HepG2 (cell line): Measurements from ENCODE around the gene UTS2R. TPM values are rescaled to one million over a fixed set of nuclear protein-coding genes. Genes with fewer than 3 reads are reported as not detected.
A peak's percentile ranks its signal among the peaks of the same experiment; 100 is the strongest.

Source experiments
- BCL3 ChIP-seq: sonication (generic); formaldehyde crosslinking; IDR thresholded peaks from 2 replicates; pipeline ENCODE4 v1.5.1; 2020; ENCODE audit warnings: mild to moderate bottlenecking, missing genetic modification reagents, moderate library complexity
- ERF ChIP-seq: IDR thresholded peaks from 2 replicates; pipeline ENCODE4 v1.6.1; 2018; ENCODE audit warnings: missing biosample characterization, missing genetic modification reagents
- GATAD2A ChIP-seq: IDR thresholded peaks from 2 replicates; pipeline ENCODE4 v1.6.1; 2016
- IKZF5 ChIP-seq: IDR thresholded peaks from 2 replicates; pipeline ENCODE4 v1.6.1; 2018; ENCODE audit warnings: missing genetic modification reagents, mild to moderate bottlenecking, missing compliant biosample characterization
- KDM1A ChIP-seq: IDR thresholded peaks from 2 replicates; pipeline ENCODE4 v1.6.1; 2016; ENCODE audit warnings: missing compliant biosample characterization
- MAX ChIP-seq: IDR thresholded peaks from 2 replicates; pipeline ENCODE4 v1.6.1; 2012; ENCODE audit warnings: inconsistent platforms
- NFKB2 ChIP-seq: sonication (generic); formaldehyde crosslinking; IDR thresholded peaks from 2 replicates; pipeline ENCODE4 v1.4.0; 2020; ENCODE audit warnings: missing genetic modification reagents, borderline replicate concordance
- NR2C2 ChIP-seq: sonication (generic); formaldehyde crosslinking; IDR thresholded peaks from 2 replicates; pipeline ENCODE4 v1.4.0; 2020; ENCODE audit warnings: missing genetic modification reagents, mild to moderate bottlenecking, moderate library complexity, borderline replicate concordance
- NR2F2 ChIP-seq: IDR thresholded peaks from 2 replicates; pipeline ENCODE4 v1.6.1; 2012; ENCODE audit warnings: low read depth, inconsistent platforms, borderline replicate concordance
- PCBP1 ChIP-seq: fragments of 200-400 bp; formaldehyde crosslinking; IDR thresholded peaks from 2 replicates; pipeline ENCODE4 v1.6.1; 2017; ENCODE audit warnings: mild to moderate bottlenecking, low read depth, low read length, borderline replicate concordance
- PHF21A ChIP-seq: sonication (generic); formaldehyde crosslinking; IDR thresholded peaks from 2 replicates; pipeline ENCODE4 v1.5.0; 2020; ENCODE audit warnings: mild to moderate bottlenecking, missing genetic modification reagents
- PITX1 ChIP-seq: sonication (generic); formaldehyde crosslinking; IDR thresholded peaks from 2 replicates; pipeline ENCODE4 v1.5.1; 2020; ENCODE audit warnings: mild to moderate bottlenecking, missing genetic modification reagents
- RARA ChIP-seq: IDR thresholded peaks from 2 replicates; pipeline ENCODE4 v1.6.1; 2016; ENCODE audit warnings: missing genetic modification reagents, missing compliant biosample characterization
- RCOR2 ChIP-seq: IDR thresholded peaks from 2 replicates; pipeline ENCODE4 v1.6.1; 2016; ENCODE audit warnings: missing biosample characterization, missing genetic modification reagents
- SOX6 ChIP-seq, 2 experiments: fragments of 450-650 bp in 1 of 2; sonication (generic) in 1 of 2; formaldehyde crosslinking in 1 of 2; IDR thresholded peaks; 2 replicates each; pipeline versions ENCODE4 v1.4.0 to v1.6.1; 2017 to 2020; ENCODE audit warnings: antibody characterized with exemption in 1 of 2, mild to moderate bottlenecking in 1 of 2, missing genetic modification reagents in 1 of 2
- SSRP1 ChIP-seq: IDR thresholded peaks from 2 replicates; pipeline ENCODE4 v1.6.1; 2016; ENCODE audit warnings: control low read depth
- XRCC5 ChIP-seq: fragments of 200-400 bp; formaldehyde crosslinking; optimal IDR thresholded peaks from 2 replicates; pipeline ENCODE3; 2017; ENCODE audit warnings: mild to moderate bottlenecking, low read length
- polyA plus RNA-seq, 8 experiments: library from polyadenylated mRNA; depleted of rRNA in 3 of 8; stranded (reverse) in 7 of 8; unstranded in 1 of 8; fragments of >200 nt; fragmentation: Illumina TruSeq in 4 of 8; extraction: Trizol in 4 of 8; gene quantifications; 2 replicates each; pipeline versions ENCODE4 v1.2.1 to v1.2.3, GENCODE V29; 2011 to 2016; ENCODE audit warnings: low read depth in 4 of 8, missing spikeins in 1 of 8, mixed read lengths in 1 of 8; ENCODE audit not compliant: insufficient read depth in 1 of 8
- total RNA-seq, 5 experiments: library from RNA; depleted of rRNA; stranded (reverse); fragments of >200 nt; fragmentation: Illumina TruSeq; extraction: Trizol; gene quantifications; 2 replicates each; pipeline ENCODE4 v1.2.3, GENCODE V29; 2016; ENCODE audit warnings: low read depth in 1 of 5
- TF ChIP-seq, protein P1 (sequence below), 2 experiments: IDR thresholded peaks; 2 replicates each; pipeline ENCODE4 v1.6.1; 2011 to 2012; ENCODE audit warnings: low read length in 2 of 2, borderline replicate concordance in 1 of 2, low read depth in 1 of 2, mild to moderate bottlenecking in 1 of 2, moderate library complexity in 1 of 2
- TF ChIP-seq, protein P2 (sequence below): IDR thresholded peaks from 2 replicates; pipeline ENCODE4 v1.6.1; 2018; ENCODE audit warnings: missing genetic modification reagents

Gene UTS2R
- total and polyA plus RNA-seq, 2 of the 13 experiments (the other 11 are each of a cell fraction or from before 2014, with no cell fraction given): 0.13 to 0.15 TPM

DNA sequence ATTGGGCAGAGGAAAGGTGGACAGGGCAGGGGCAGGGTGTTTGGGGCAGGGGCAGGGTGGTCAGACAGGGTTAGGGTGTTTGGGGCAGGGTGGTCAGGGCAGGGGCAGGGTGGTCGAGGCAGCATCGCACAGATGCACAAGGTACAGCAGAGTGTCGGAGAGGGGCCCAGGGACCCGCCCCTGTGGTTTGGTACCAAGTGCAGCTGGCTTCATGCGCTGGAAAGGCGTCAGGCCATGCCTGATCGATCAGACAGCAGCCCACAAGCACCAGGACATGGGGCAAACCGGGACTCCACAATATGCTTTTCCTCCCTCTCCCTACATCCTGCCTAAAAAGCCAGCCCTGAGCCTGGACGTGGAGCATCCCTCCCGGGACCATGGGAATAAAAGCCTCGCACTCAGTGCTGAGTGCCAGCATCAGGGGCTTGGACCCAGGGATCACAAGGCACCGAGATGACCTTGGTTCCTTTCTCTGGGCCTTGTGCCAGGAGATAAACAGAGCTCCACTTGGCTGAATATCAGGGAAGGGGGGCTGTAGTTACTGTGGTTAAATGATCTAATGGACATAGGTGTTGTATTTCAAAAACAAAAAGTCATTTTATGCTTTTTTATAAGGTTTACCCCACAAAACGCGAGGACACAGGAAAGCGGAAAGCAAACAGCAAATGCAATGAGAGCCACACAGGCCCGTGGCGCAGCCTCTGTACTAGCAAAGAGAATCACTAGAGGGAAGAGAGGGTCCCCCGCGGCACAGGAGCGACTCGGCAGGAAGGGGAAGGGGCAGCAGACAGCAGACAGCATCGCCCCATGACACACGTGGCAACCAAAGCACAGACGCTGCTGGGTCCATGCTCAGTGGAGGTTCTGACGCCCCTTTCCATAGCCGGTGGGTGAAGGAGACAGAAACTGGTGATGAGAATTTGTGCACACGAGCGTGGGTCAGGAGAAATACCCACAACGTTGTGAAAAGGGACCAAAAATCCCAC lies 41.3 kb downstream of the UTS2R start (continued):
- TF ChIP-seq KDM1A (CRISPR knock-in tag): 0 out of 2 replicates have a peak, but pooled peaks have one; percentile 23
- peak; percentile 59; the same call in 1 of the 2 replicates for TF ChIP-seq RARA
- 0 out of 2 replicates have a peak, but pooled peaks have one; percentile 28 for TF ChIP-seq NFKB2 (CRISPR knock-in tag)
- peak; percentile 64 for TF ChIP-seq XRCC5
- TF ChIP-seq, protein P1, sequence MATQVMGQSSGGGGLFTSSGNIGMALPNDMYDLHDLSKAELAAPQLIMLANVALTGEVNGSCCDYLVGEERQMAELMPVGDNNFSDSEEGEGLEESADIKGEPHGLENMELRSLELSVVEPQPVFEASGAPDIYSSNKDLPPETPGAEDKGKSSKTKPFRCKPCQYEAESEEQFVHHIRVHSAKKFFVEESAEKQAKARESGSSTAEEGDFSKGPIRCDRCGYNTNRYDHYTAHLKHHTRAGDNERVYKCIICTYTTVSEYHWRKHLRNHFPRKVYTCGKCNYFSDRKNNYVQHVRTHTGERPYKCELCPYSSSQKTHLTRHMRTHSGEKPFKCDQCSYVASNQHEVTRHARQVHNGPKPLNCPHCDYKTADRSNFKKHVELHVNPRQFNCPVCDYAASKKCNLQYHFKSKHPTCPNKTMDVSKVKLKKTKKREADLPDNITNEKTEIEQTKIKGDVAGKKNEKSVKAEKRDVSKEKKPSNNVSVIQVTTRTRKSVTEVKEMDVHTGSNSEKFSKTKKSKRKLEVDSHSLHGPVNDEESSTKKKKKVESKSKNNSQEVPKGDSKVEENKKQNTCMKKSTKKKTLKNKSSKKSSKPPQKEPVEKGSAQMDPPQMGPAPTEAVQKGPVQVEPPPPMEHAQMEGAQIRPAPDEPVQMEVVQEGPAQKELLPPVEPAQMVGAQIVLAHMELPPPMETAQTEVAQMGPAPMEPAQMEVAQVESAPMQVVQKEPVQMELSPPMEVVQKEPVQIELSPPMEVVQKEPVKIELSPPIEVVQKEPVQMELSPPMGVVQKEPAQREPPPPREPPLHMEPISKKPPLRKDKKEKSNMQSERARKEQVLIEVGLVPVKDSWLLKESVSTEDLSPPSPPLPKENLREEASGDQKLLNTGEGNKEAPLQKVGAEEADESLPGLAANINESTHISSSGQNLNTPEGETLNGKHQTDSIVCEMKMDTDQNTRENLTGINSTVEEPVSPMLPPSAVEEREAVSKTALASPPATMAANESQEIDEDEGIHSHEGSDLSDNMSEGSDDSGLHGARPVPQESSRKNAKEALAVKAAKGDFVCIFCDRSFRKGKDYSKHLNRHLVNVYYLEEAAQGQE (IDR thresholded peaks at IDR 0.05; ENCODE audit: borderline replicate concordance in 1 of 2, low read depth in 1 of 2, low read length in 2 of 2): no peak
- 0 out of 2 replicates have a peak, but pooled peaks have one; percentile 25 for TF ChIP-seq NR2F2
- peak; percentile 57; the same call in 1 of the 2 replicates for TF ChIP-seq PHF21A (CRISPR knock-in tag)
- peak; percentile 28; the same call in 1 of the 2 replicates for TF ChIP-seq NR2C2 (CRISPR knock-in tag)
- peak; percentile 44; the same call in 1 of the 2 replicates for TF ChIP-seq MAX
- TF ChIP-seq, protein P2, sequence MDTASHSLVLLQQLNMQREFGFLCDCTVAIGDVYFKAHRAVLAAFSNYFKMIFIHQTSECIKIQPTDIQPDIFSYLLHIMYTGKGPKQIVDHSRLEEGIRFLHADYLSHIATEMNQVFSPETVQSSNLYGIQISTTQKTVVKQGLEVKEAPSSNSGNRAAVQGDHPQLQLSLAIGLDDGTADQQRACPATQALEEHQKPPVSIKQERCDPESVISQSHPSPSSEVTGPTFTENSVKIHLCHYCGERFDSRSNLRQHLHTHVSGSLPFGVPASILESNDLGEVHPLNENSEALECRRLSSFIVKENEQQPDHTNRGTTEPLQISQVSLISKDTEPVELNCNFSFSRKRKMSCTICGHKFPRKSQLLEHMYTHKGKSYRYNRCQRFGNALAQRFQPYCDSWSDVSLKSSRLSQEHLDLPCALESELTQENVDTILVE (CRISPR knock-in tag): 0 out of 2 replicates have a peak, but pooled peaks have one; percentile 32
- TF ChIP-seq IKZF5 (CRISPR knock-in tag): peak; percentile 48; the same call in 1 of the 2 replicates
- peak; percentile 86 for TF ChIP-seq GATAD2A (CRISPR knock-in tag)
- TF ChIP-seq SOX6 (IDR thresholded peaks at IDR 0.05): no peak
- peak; percentile 75 for TF ChIP-seq SOX6 (CRISPR knock-in tag; IDR thresholded peaks at IDR 0.05)
- peak; percentile 58 for TF ChIP-seq PITX1 (CRISPR knock-in tag)
- peak; percentile 75; the same call in 1 of the 2 replicates for TF ChIP-seq PCBP1
- no peak for TF ChIP-seq BCL3 (CRISPR knock-in tag)
- TF ChIP-seq ERF: no peak
- 0 out of 2 replicates have a peak, but pooled peaks have one; percentile 20 for TF ChIP-seq SSRP1 (CRISPR knock-in tag)
- 0 out of 2 replicates have a peak, but pooled peaks have one; percentile 37 for TF ChIP-seq RCOR2 (CRISPR knock-in tag)
